HepG2 (cell line): Measurements from ENCODE around the gene CPLX1. TPM values are rescaled to one million over a fixed set of nuclear protein-coding genes. Genes with fewer than 3 reads are reported as not detected.

Experiments
- AGO2 ChIP-seq: fragments of 200-400 bp; formaldehyde crosslinking; optimal IDR thresholded peaks from 2 replicates; pipeline ENCODE3; 2017; ENCODE audit warnings: mild to moderate bottlenecking, low read depth, low read length, moderate library complexity
- CSRNP2 ChIP-seq: sonication (generic); formaldehyde crosslinking; conservative IDR thresholded peaks from 2 replicates; pipeline ENCODE4 v1.8.0; 2022; ENCODE audit warnings: low read depth, missing genetic modification reagents
- GABPB1 ChIP-seq: IDR thresholded peaks from 2 replicates; pipeline ENCODE4 v1.6.1; 2016; ENCODE audit warnings: mild to moderate bottlenecking, missing genetic modification reagents, moderate library complexity, missing compliant biosample characterization
- HDAC1 ChIP-seq: sonication (generic); formaldehyde crosslinking; IDR thresholded peaks from 2 replicates; pipeline ENCODE4 v1.5.1; 2020; ENCODE audit warnings: mild to moderate bottlenecking, missing genetic modification reagents
- HOXA3 ChIP-seq: sonication (generic); formaldehyde crosslinking; IDR thresholded peaks from 2 replicates; pipeline ENCODE4 v1.5.0; 2020; ENCODE audit warnings: missing genetic modification reagents
- SAP130 ChIP-seq: IDR thresholded peaks from 2 replicates; pipeline ENCODE4 v1.6.1; 2016; ENCODE audit warnings: low read depth
- ZBTB42 ChIP-seq: sonication (generic); formaldehyde crosslinking; IDR thresholded peaks from 2 replicates; pipeline ENCODE4 v1.5.0; 2020; ENCODE audit warnings: mild to moderate bottlenecking, missing genetic modification reagents
- ZBTB7A ChIP-seq: sonication (generic); formaldehyde crosslinking; IDR thresholded peaks from 2 replicates; pipeline ENCODE4 v1.8.0; 2022; ENCODE audit warnings: mild to moderate bottlenecking, missing genetic modification reagents
- ZC3H13 ChIP-seq: sonication (generic); formaldehyde crosslinking; IDR thresholded peaks from 2 replicates; pipeline ENCODE4 v1.8.1; 2023; ENCODE audit warnings: mild to moderate bottlenecking, missing genetic modification reagents, moderate library complexity
- ZMYM4 ChIP-seq: sonication (generic); formaldehyde crosslinking; IDR thresholded peaks from 2 replicates; pipeline ENCODE4 v1.8.1; 2023; ENCODE audit warnings: mild to moderate bottlenecking, missing genetic modification reagents
- ZNF280B ChIP-seq: sonication (generic); formaldehyde crosslinking; IDR thresholded peaks from 2 replicates; pipeline ENCODE4 v1.5.0; 2020; ENCODE audit warnings: missing genetic modification reagents, mild to moderate bottlenecking, borderline replicate concordance
- ZNF317 ChIP-seq: sonication (generic); formaldehyde crosslinking; IDR thresholded peaks from 2 replicates; pipeline ENCODE4 v1.5.0; 2020; ENCODE audit warnings: mild to moderate bottlenecking, missing genetic modification reagents
- ZNF350 ChIP-seq: sonication (generic); formaldehyde crosslinking; IDR thresholded peaks from 2 replicates; pipeline ENCODE4 v1.4.0; 2020; ENCODE audit warnings: mild to moderate bottlenecking, low read depth, missing genetic modification reagents, borderline replicate concordance
- polyA plus RNA-seq, 8 experiments: library from polyadenylated mRNA; depleted of rRNA in 3 of 8; stranded (reverse) in 7 of 8; unstranded in 1 of 8; fragments of >200 nt; fragmentation: Illumina TruSeq in 4 of 8; extraction: Trizol in 4 of 8; gene quantifications; 2 replicates each; pipeline versions ENCODE4 v1.2.1 to v1.2.3, GENCODE V29; 2011 to 2016; ENCODE audit warnings: low read depth in 4 of 8, missing spikeins in 1 of 8, mixed read lengths in 1 of 8; ENCODE audit not compliant: insufficient read depth in 1 of 8
- total RNA-seq, 5 experiments: library from RNA; depleted of rRNA; stranded (reverse); fragments of >200 nt; fragmentation: Illumina TruSeq; extraction: Trizol; gene quantifications; 2 replicates each; pipeline ENCODE4 v1.2.3, GENCODE V29; 2016; ENCODE audit warnings: low read depth in 1 of 5

The CPLX1 gene
- total and polyA plus RNA-seq, 2 of the 13 experiments (the other 11 are each of a cell fraction or from before 2014, with no cell fraction given) = 0.18 TPM

DNA sequence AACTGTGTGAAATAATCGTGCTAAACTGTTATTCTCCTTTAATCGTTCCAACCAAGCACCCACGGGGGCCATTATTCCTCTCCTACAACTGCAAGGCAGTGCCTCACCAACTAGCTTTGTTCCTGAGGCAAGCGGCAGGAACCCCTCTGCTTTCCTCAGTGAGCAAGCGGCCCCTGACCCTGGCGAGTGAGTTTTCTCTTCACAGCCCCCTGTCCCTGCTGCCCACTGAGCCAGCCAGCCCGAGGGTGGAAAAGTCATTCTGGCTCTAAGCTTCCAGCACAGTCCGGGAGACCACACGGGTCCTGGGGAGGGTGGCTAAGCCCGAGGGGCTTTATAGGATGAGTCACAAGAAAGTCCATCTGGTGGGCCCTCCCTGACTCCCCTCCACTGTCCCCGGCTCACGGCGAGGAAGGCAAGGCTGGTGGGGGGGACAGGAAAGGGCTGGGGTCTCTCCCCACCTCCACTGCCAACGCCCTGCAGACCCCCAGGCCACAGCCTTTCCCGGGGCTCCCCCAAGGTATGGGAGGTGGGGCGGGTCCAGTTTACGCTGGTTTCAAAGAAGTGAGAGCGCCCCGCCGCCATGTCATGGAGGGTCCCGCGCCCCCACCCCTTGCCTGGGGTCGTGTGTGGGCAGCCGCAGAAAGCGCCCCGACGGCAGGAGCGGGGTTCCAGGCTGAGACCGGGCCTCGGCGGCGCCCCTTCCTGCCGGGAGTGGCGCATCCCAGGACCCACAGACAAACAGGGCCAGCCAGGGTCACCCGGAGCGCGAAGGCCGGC lies 45.0 kb downstream of the CPLX1 start (continued):
- TF ChIP-seq CSRNP2 (CRISPR knock-in tag) = no peak
- peak; percentile 97 for TF ChIP-seq AGO2
- TF ChIP-seq ZNF317 (CRISPR knock-in tag) = no peak
- TF ChIP-seq ZNF350 (CRISPR knock-in tag) = no peak
- TF ChIP-seq ZBTB42 (CRISPR knock-in tag) = no peak
- peak; percentile 46; the same call in 1 of the 2 replicates for TF ChIP-seq ZNF280B (CRISPR knock-in tag)
- TF ChIP-seq HOXA3 (CRISPR knock-in tag) = no peak
- TF ChIP-seq ZBTB7A (CRISPR knock-in tag) = 0 out of 2 replicates have a peak, but pooled peaks have one; percentile 16
- TF ChIP-seq HDAC1 (CRISPR knock-in tag) = 0 out of 2 replicates have a peak, but pooled peaks have one; percentile 15
- TF ChIP-seq ZC3H13 = 0 out of 2 replicates have a peak, but pooled peaks have one; percentile 57
- no peak for TF ChIP-seq ZMYM4 (CRISPR knock-in tag)
- TF ChIP-seq SAP130 (CRISPR knock-in tag) = no peak
- no peak for TF ChIP-seq GABPB1 (CRISPR knock-in tag)
- TF ChIP-seq, all 625 proteins: peak for 34
